Natural killer cell (primary cell): ENCODE measurements around the gene MGAT4C. TPM values are rescaled to one million over a fixed set of nuclear protein-coding genes. Genes with fewer than 3 reads are reported as not detected.

Source experiments
- ATAC-seq, 3 donors: fragments of 150-1000 bp in 2 of 3; fragments of 200-7000 bp in 1 of 3; cut with Tn5 transposase; 1 replicate in 1 of 3; 2 replicates in 2 of 3; pipeline ENCODE4 v1.10.0; 2021; ENCODE audit warnings: mild to moderate bottlenecking in 2 of 3, moderate library complexity in 2 of 3
- DNase-seq, 2 donors: peaks; one replicate each; pipeline versions ENCODE4 v3.0.0 to v3.0.0-alpha.2; 2013 to 2021; ENCODE audit warnings: mixed read lengths in 1 of 2
- H3K27ac ChIP-seq: one replicate; pipeline ENCODE4 v1.5.1; 2013; ENCODE audit warnings: mild to moderate bottlenecking, low read length
- H3K27me3 ChIP-seq: one replicate; pipeline ENCODE4 v1.6.1; 2013; ENCODE audit warnings: low read length; ENCODE audit not compliant: control insufficient read depth, insufficient read depth
- H3K36me3 ChIP-seq: one replicate; pipeline ENCODE4 v1.6.1; 2013; ENCODE audit warnings: low read length; ENCODE audit not compliant: control insufficient read depth, insufficient read depth
- H3K4me1 ChIP-seq: one replicate; pipeline ENCODE4 v1.6.1; 2013; ENCODE audit warnings: low read length; ENCODE audit not compliant: control insufficient read depth, insufficient read depth
- H3K4me3 ChIP-seq: one replicate; pipeline ENCODE4 v1.5.1; 2013; ENCODE audit warnings: low read length
- H3K9me3 ChIP-seq: one replicate; pipeline ENCODE4 v1.6.1; 2013; ENCODE audit warnings: low read length; ENCODE audit not compliant: control insufficient read depth, insufficient read depth
- H3K27ac Mint-ChIP-seq, 2 donors: one replicate each; pipeline ENCODE4 v1.8.0; 2022; ENCODE audit warnings: mild to moderate bottlenecking in 2 of 2, mixed read lengths in 2 of 2, moderate library complexity in 1 of 2
- H3K27me3 Mint-ChIP-seq, 2 donors: one replicate each; pipeline ENCODE4 v1.8.0; 2022; ENCODE audit warnings: low read depth in 2 of 2, mixed read lengths in 2 of 2
- H3K36me3 Mint-ChIP-seq: one replicate; pipeline ENCODE4 v1.8.0; 2022; ENCODE audit warnings: mixed read lengths
- H3K4me1 Mint-ChIP-seq, 2 donors: one replicate each; pipeline ENCODE4 v1.8.0; 2022; ENCODE audit warnings: mixed read lengths in 2 of 2
- H3K4me3 Mint-ChIP-seq: one replicate; pipeline ENCODE4 v1.8.0; 2022; ENCODE audit warnings: mild to moderate bottlenecking, moderate library complexity, mixed read lengths
- H3K9me3 Mint-ChIP-seq, 2 donors: one replicate each; pipeline ENCODE4 v1.8.0; 2022; ENCODE audit warnings: mixed read lengths in 2 of 2
- WGBS: methylation state at CpG from one replicate; pipeline ENCODE4 v1.1.7; 2013; ENCODE audit warnings: missing lambda C conversion rate; ENCODE audit not compliant: insufficient coverage; 5-methylcytosine and 5-hydroxymethylcytosine counted together
- intact Hi-C: fragments of 100-400 bp; cut with micrococcal nuclease; formaldehyde crosslinking; loops from one replicate; pipeline ENCODE4 v1.14.2; 2022
- total RNA-seq, 4 donors: library from RNA; stranded (reverse); fragments of 120-200 nt in 1 of 4; gene quantifications; one replicate each; pipeline versions ENCODE4 v1.2.3 to v1.2.4, GENCODE V29; 2013 to 2022
- TF ChIP-seq, protein P1 (sequence below): fragments of 200-600 bp; IDR thresholded peaks from one replicate; pipeline ENCODE4 v1.8.0; 2022; ENCODE audit warnings: antibody characterized with exemption

Gene MGAT4C
- total RNA-seq, 3 donors from 2014 or later (not counting 1 experiment from before 2014, with no cell fraction given): not detected

DNA sequence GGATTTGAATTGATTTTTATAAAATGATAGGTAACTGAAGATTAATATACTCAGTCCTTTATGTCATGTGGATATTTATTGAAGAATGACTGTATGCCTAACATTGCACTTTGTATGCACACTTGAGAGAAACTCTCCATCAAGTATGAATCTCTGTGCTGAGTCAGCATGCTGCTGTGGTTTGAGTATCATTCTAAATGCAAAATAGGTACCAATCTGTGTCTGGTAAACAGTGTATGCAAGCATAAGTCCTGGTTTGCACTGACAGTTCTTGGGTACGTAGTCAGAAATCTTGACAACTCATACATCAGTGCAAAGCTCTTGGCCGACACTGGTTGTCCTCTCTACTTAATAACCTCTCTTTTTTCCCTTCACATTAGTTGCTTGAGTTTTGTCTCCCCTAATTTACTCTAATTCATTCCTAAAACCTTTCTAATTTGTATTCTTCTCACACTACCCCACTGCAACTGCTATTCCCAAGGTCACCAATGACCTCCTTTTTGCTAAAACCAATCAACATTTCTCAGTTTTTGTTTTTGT, 21.8 kb downstream of the MGAT4C start:
- Histone ChIP-seq H3K27ac (no peak overlapping the region), H3K36me3 (no peaks in the 10 kb centered on the region), H3K9me3 (no peaks in the 10 kb centered on the region), H3K4me1 (no peaks in the 10 kb centered on the region), H3K27me3 (no peaks in the 10 kb centered on the region), H3K4me3 (no peak overlapping the region)
- no peak overlapping the region for H3K27ac Mint-ChIP-seq
- no peak for DNase-seq
- H3K4me1 Mint-ChIP-seq: no peaks in the 10 kb centered on the region
- ATAC-seq: no peak
- no peaks in the 10 kb centered on the region for H3K27me3 Mint-ChIP-seq
- no peaks in the 10 kb centered on the region for H3K36me3 Mint-ChIP-seq
- no peak overlapping the region for H3K4me3 Mint-ChIP-seq
- H3K9me3 Mint-ChIP-seq: peaks cover 5 to 11% of the 10 kb centered on the region in 2 donors
- intact Hi-C loops: no loop called here
- TF ChIP-seq, protein P1, sequence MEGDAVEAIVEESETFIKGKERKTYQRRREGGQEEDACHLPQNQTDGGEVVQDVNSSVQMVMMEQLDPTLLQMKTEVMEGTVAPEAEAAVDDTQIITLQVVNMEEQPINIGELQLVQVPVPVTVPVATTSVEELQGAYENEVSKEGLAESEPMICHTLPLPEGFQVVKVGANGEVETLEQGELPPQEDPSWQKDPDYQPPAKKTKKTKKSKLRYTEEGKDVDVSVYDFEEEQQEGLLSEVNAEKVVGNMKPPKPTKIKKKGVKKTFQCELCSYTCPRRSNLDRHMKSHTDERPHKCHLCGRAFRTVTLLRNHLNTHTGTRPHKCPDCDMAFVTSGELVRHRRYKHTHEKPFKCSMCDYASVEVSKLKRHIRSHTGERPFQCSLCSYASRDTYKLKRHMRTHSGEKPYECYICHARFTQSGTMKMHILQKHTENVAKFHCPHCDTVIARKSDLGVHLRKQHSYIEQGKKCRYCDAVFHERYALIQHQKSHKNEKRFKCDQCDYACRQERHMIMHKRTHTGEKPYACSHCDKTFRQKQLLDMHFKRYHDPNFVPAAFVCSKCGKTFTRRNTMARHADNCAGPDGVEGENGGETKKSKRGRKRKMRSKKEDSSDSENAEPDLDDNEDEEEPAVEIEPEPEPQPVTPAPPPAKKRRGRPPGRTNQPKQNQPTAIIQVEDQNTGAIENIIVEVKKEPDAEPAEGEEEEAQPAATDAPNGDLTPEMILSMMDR: no peak
- WGBS: 87% methylated on average over 2 of the region's 2 CpGs

DNA sequence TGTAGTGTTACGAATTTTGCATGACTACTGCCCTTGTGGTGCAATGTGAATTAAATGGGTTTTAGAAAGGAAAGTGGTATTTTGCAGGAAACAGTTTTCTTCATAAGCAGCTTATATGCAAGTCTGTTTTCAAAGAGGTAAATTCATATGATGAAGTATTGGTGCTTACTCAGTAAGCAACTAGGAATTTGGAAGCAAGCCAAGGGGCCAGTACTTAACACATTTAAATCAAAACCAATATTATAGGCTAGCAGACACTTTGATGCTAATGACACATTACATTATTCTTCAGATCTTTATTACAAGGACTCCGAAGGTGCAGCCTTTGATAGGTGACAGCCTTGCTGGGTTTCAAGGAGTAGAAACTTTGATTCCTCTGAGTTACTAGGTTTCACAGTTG, 23.1 kb downstream of the MGAT4C start:
- Mint-ChIP-seq H3K4me1 (no peaks in the 10 kb centered on the region), H3K27ac (no peak overlapping the region), H3K36me3 (no peaks in the 10 kb centered on the region), H3K27me3 (no peaks in the 10 kb centered on the region), H3K4me3 (no peak overlapping the region), H3K9me3 (peaks cover 5 to 11% of the 10 kb centered on the region in 2 donors)
- Histone ChIP-seq H3K4me1 (no peaks in the 10 kb centered on the region), H3K36me3 (no peaks in the 10 kb centered on the region), H3K27ac (no peak overlapping the region), H3K27me3 (no peaks in the 10 kb centered on the region), H3K9me3 (no peaks in the 10 kb centered on the region), H3K4me3 (no peak overlapping the region)
- TF ChIP-seq, protein P1: no peak
- intact Hi-C loops: no loop called here
- 51% methylated on average over 2 of the region's 2 CpGs for WGBS
- DNase-seq (no peak), ATAC-seq (no peak)

DNA sequence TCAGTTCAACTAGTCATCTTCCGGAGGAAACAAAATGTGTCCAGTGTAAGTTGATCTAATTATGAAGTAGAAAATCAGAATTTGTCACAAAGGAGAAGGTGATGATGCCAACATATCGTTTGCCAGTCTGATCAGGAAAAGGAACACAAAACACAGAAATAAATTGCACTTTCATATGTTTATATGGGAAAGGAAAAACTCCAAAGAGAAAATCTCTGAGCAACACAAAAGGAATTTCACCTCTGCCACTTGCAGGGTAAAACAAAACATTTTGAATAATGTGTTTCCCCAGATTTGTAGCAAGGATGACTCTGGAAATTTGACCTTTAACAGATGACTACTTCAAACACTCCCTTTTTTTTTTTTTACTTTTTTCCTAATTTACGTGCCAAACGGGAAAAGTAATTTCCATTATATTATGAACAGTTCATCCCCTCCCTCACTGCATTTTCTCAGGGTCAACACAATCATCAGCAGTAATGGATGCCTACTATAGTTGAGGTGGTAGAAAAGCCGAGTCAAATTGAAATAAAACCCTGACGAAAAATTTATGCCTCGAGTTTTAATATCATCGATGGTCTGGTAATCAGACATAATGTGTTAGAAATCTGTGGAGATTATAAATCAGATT, 25.6 kb downstream of the MGAT4C start:
- TF ChIP-seq, protein P1: no peak
- Histone ChIP-seq H3K36me3 (no peaks in the 10 kb centered on the region), H3K9me3 (no peaks in the 10 kb centered on the region), H3K27ac (no peak overlapping the region), H3K4me3 (no peak overlapping the region), H3K27me3 (no peaks in the 10 kb centered on the region), H3K4me1 (no peaks in the 10 kb centered on the region)
- no peak for ATAC-seq
- intact Hi-C loops: no loop called here
- Mint-ChIP-seq H3K4me1 (no peaks in the 10 kb centered on the region), H3K9me3 (peaks cover 15 to 17% of the 10 kb centered on the region in 2 donors), H3K36me3 (no peaks in the 10 kb centered on the region), H3K27me3 (no peaks in the 10 kb centered on the region), H3K4me3 (no peak overlapping the region), H3K27ac (no peak overlapping the region)
- WGBS: 86% methylated on average over 3 of the region's 8 CpGs
- DNase-seq: no peak

DNA sequence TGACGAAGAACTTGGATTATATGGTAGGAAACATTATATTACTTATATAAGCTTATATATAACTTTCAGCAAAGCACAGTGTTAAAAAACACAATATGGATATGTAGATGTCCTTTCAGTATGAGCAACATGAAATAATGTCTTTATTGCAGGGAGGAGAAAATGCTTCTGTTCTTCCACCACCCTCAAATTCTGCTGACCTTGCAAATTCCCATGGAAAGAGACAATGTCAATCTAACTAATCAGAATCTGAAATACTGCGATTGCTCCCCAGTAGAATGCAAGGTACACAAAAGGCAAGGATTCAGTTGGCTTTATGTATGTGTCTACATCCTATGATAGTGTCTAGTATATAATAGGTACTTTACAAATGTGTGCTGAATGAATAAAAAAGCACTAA, 26.4 kb downstream of the MGAT4C start:
- no peaks in the 10 kb centered on the region for H3K27me3 Mint-ChIP-seq
- ATAC-seq: no peak
- H3K27ac Mint-ChIP-seq: no peak overlapping the region
- intact Hi-C loops: no loop called here
- H3K9me3 Mint-ChIP-seq: peaks cover 13 to 15% of the 10 kb centered on the region in 2 donors
- TF ChIP-seq, protein P1: no peak
- no peak for DNase-seq
- Histone ChIP-seq H3K4me1 (no peaks in the 10 kb centered on the region), H3K4me3 (no peak overlapping the region), H3K36me3 (no peaks in the 10 kb centered on the region), H3K27me3 (no peaks in the 10 kb centered on the region), H3K9me3 (no peaks in the 10 kb centered on the region), H3K27ac (no peak overlapping the region)
- 89% methylated on average over 1 of the region's 2 CpGs for WGBS
- H3K4me1 Mint-ChIP-seq: no peaks in the 10 kb centered on the region
- no peaks in the 10 kb centered on the region for H3K36me3 Mint-ChIP-seq
- no peak overlapping the region for H3K4me3 Mint-ChIP-seq
